Neuronal stem cell (in vitro differentiated cells): ENCODE data around the gene TUG1.

ENCODE experiments used
- DNase-seq: peaks from one replicate; pipeline ENCODE4 v3.0.0-alpha.2; 2013; ENCODE audit warnings: low spot score
- H2AFZ ChIP-seq: one replicate; pipeline ENCODE4 v1.6.1; 2013; ENCODE audit warnings: mild to moderate bottlenecking, low read length, inconsistent platforms
- H2AK5ac ChIP-seq: 2 replicates; pipeline ENCODE4 v1.6.1; 2013; ENCODE audit warnings: low read depth, mild to moderate bottlenecking, inconsistent platforms, low read length, moderate library complexity, mixed read lengths
- H2BK120ac ChIP-seq: 2 replicates; pipeline ENCODE4 v1.6.1; 2013; ENCODE audit warnings: low read depth, mild to moderate bottlenecking, inconsistent platforms, low read length, moderate library complexity, mixed read lengths
- H2BK12ac ChIP-seq: one replicate; pipeline ENCODE4 v1.6.1; 2013; ENCODE audit warnings: low read length, inconsistent platforms
- H2BK15ac ChIP-seq: 2 replicates; pipeline ENCODE4 v1.6.1; 2013; ENCODE audit warnings: mild to moderate bottlenecking, low read length, inconsistent platforms, mixed read lengths
- H2BK5ac ChIP-seq: one replicate; pipeline ENCODE4 v1.6.1; 2013; ENCODE audit warnings: inconsistent platforms, mild to moderate bottlenecking, low read length, moderate library complexity
- H3K14ac ChIP-seq: one replicate; pipeline ENCODE4 v1.6.1; 2013; ENCODE audit warnings: low read length, inconsistent platforms
- H3K18ac ChIP-seq: 2 replicates; pipeline ENCODE4 v1.6.1; 2013; ENCODE audit warnings: low read length, inconsistent platforms
- H3K23ac ChIP-seq: 2 replicates; pipeline ENCODE4 v1.6.1; 2013; ENCODE audit warnings: low read depth, mild to moderate bottlenecking, mixed read lengths, low read length, inconsistent platforms; ENCODE audit not compliant: poor library complexity
- H3K27ac ChIP-seq: replicated peaks from 3 replicates; pipeline ENCODE4 v1.5.1; 2013; ENCODE audit warnings: low read length, inconsistent platforms
- H3K27me3 ChIP-seq, 3 experiments: 2 replicates each; pipeline ENCODE4 v1.6.1; 2013; ENCODE audit warnings: low read length in 3 of 3, mild to moderate bottlenecking in 2 of 3, inconsistent platforms in 1 of 3, low read depth in 1 of 3, mixed read lengths in 1 of 3, moderate library complexity in 1 of 3; ENCODE audit not compliant: control insufficient read depth in 3 of 3, insufficient read depth in 3 of 3
- H3K36me3 ChIP-seq, 2 donors: replicated peaks in 1 of 2; 2 replicates each; pipeline ENCODE4 v1.6.1; 2013; ENCODE audit warnings: low read length in 2 of 2; ENCODE audit not compliant: control insufficient read depth in 2 of 2, insufficient read depth in 2 of 2
- H3K4ac ChIP-seq: 2 replicates; pipeline ENCODE4 v1.6.1; 2013; ENCODE audit warnings: inconsistent platforms, mild to moderate bottlenecking, low read length, moderate library complexity
- H3K4me1 ChIP-seq, 2 donors: 1 replicate in 1 of 2; 2 replicates in 1 of 2; pipeline ENCODE4 v1.6.1; 2013; ENCODE audit warnings: low read length in 2 of 2, low read depth in 1 of 2; ENCODE audit not compliant: control insufficient read depth in 2 of 2, insufficient read depth in 1 of 2
- H3K4me2 ChIP-seq: one replicate; pipeline ENCODE4 v1.6.1; 2013; ENCODE audit warnings: mild to moderate bottlenecking, low read length, inconsistent platforms; ENCODE audit not compliant: insufficient read depth, poor library complexity, severe bottlenecking
- H3K4me3 ChIP-seq, 2 donors: 2 replicates each; pipeline ENCODE4 v1.5.1; 2013; ENCODE audit warnings: low read length in 2 of 2, mild to moderate bottlenecking in 2 of 2, inconsistent platforms in 1 of 2, moderate library complexity in 1 of 2
- H3K79me1 ChIP-seq: one replicate; pipeline ENCODE4 v1.6.1; 2013; ENCODE audit warnings: low read depth, mild to moderate bottlenecking, inconsistent platforms, low read length, moderate library complexity
- H3K9ac ChIP-seq: one replicate; pipeline ENCODE4 v1.6.1; 2013; ENCODE audit warnings: mild to moderate bottlenecking, low read depth, low read length, inconsistent platforms; ENCODE audit not compliant: poor library complexity
- H3K9me3 ChIP-seq, 2 donors: replicated peaks in 1 of 2; 2 replicates each; pipeline versions ENCODE3 to v1.6.1; 2013; ENCODE audit warnings: low read length in 2 of 2, mild to moderate bottlenecking in 2 of 2, inconsistent platforms in 1 of 2, low read depth in 1 of 2, mixed read lengths in 1 of 2, moderate library complexity in 1 of 2; ENCODE audit not compliant: control insufficient read depth in 2 of 2, insufficient read depth in 1 of 2
- H4K8ac ChIP-seq: one replicate; pipeline ENCODE4 v1.6.1; 2013; ENCODE audit warnings: low read depth, mild to moderate bottlenecking, inconsistent platforms, low read length, moderate library complexity
- H4K91ac ChIP-seq: one replicate; pipeline ENCODE4 v1.6.1; 2013; ENCODE audit warnings: low read length, low read depth, mild to moderate bottlenecking, inconsistent platforms; ENCODE audit not compliant: poor library complexity
- WGBS, 2 donors: extraction: QIAGEN DNeasy Blood & Tissue Kit; methylation state at CpG; one replicate each; pipeline ENCODE4 v1.1.7; 2013; ENCODE audit warnings: missing lambda C conversion rate in 2 of 2, mixed read lengths in 1 of 2; ENCODE audit not compliant: insufficient read length in 2 of 2, insufficient replicate concordance in 1 of 2; ENCODE audit errors: extremely low coverage in 2 of 2; 5-methylcytosine and 5-hydroxymethylcytosine counted together

Gene TUG1

GRCh38 chr22:30949934-30950660 is 19.0 kb upstream of the TUG1 start:
- no peak overlapping the region for H3K23ac ChIP-seq
- no peak for DNase-seq
- peaks cover 44 to 99% of the 10 kb centered on the region in 2 donors for H3K36me3 ChIP-seq

DNA sequence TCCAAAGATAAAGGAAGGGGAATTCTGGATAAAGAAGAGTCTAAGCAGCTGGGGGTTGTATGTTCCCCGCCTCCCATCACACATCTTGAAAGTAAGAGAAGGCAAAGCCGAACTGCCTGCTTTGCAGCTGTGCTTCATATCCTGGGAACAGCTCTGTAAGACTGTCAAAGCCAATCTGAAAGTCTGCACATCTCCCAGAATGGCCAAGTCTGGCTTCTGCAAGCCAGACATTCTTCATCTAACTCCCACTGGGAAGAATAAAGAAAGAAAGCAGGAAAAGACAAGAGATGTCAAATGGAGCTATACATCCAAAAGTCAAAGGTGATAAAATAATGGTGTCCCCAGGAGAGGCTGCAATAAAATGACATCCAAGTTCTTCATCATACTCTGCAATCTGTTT is 15.9 kb upstream of the TUG1 start:
- H3K4me2 ChIP-seq: no peak overlapping the region
- no peak overlapping the region for H2BK5ac ChIP-seq
- no peak overlapping the region for H3K4ac ChIP-seq
- H3K36me3 ChIP-seq: peaks cover 33 to 97% of the 10 kb centered on the region in 2 donors
- no peak overlapping the region for H3K23ac ChIP-seq
- no peak overlapping the region for H2BK15ac ChIP-seq
- H3K27me3 ChIP-seq: no peaks in the 10 kb centered on the region
- no peak overlapping the region for H2AFZ ChIP-seq
- no peak overlapping the region for H3K18ac ChIP-seq
- no peak overlapping the region for H4K91ac ChIP-seq
- no peak overlapping the region for H2AK5ac ChIP-seq
- H2BK12ac ChIP-seq: no peak overlapping the region
- no peak overlapping the region for H3K4me3 ChIP-seq
- no peak for DNase-seq
- H3K27ac ChIP-seq: no peak overlapping the region
- H4K8ac ChIP-seq: no peak overlapping the region
- peaks cover 2% of the 10 kb centered on the region in 2 donors for H3K4me1 ChIP-seq
- no CpG with 5 or more reads among the region's 2 CpGs for WGBS, 2 donors
- H3K79me1 ChIP-seq: no peaks in the 10 kb centered on the region
- no peak overlapping the region for H3K14ac ChIP-seq
- H2BK120ac ChIP-seq: no peak overlapping the region
- no peak overlapping the region for H3K9ac ChIP-seq
- H3K9me3 ChIP-seq: no peaks in the 10 kb centered on the region

More at GRCh38 chr22:30949934-30950660, 19.0 kb upstream of the TUG1 start:
- H3K9ac ChIP-seq: no peak overlapping the region
- no peak overlapping the region for H2AK5ac ChIP-seq
- H2BK15ac ChIP-seq: no peak overlapping the region
- no peak overlapping the region for H2BK12ac ChIP-seq
- no peak overlapping the region for H3K4me2 ChIP-seq
- H3K9me3 ChIP-seq: no peaks in the 10 kb centered on the region
- peaks cover 8 to 19% of the 10 kb centered on the region in 2 donors for H3K4me1 ChIP-seq
- no peak overlapping the region for H3K4me3 ChIP-seq
- H3K18ac ChIP-seq: no peak overlapping the region
- H3K14ac ChIP-seq: no peak overlapping the region
- no peaks in the 10 kb centered on the region for H3K27me3 ChIP-seq
- no peak overlapping the region for H2BK5ac ChIP-seq
- no CpG with 5 or more reads among the region's 7 CpGs for WGBS, 2 donors
- no peak overlapping the region for H3K27ac ChIP-seq
- no peak overlapping the region for H2BK120ac ChIP-seq
- H4K8ac ChIP-seq: no peak overlapping the region
- H3K4ac ChIP-seq: no peak overlapping the region
- H3K79me1 ChIP-seq: no peaks in the 10 kb centered on the region
- no peak overlapping the region for H2AFZ ChIP-seq
- no peak overlapping the region for H4K91ac ChIP-seq

DNA sequence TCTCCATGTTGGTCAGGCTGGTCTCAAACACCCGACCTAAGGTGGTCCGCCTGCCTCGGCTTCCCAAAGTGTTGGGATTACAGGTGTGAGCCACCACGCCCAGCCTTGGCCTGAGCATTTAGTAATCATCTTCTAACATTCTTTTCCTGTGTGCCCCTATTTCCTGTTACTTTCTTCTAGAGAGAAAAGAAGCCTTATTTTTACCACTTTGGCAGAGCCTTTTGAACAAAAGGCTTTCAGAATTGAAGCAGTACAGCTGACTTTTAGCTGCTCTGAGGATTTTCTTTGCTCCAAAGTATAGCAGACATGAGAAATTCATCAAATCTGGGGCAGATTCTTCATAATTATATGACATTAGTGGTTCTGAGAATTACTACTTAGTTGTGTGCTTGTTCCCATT is 13.9 kb upstream of the TUG1 start:
- no peaks in the 10 kb centered on the region for H3K79me1 ChIP-seq
- WGBS, 2 donors: no CpG with 5 or more reads among the region's 4 CpGs
- no peak for DNase-seq

GRCh38 chr22:30964858-30965257 is 4.2 kb upstream of the TUG1 start:
- Histone ChIP-seq H3K9me3 (peaks cover 9 to 62% of the 10 kb centered on the region in 2 donors), H3K27ac (no peak overlapping the region), H3K23ac (no peak overlapping the region), H3K9ac (no peak overlapping the region), H3K18ac (no peak overlapping the region), H3K4ac (no peak overlapping the region), H2AK5ac (no peak overlapping the region), H2AFZ (no peak overlapping the region), H4K8ac (no peak overlapping the region), H2BK120ac (no peak overlapping the region), H2BK5ac (no peak overlapping the region), H3K79me1 (no peaks in the 10 kb centered on the region), H3K27me3 (no peaks in the 10 kb centered on the region), H2BK12ac (no peak overlapping the region), H4K91ac (no peak overlapping the region), H3K14ac (no peak overlapping the region), H3K4me2 (no peak overlapping the region), H3K36me3 (peaks cover 4 to 66% of the 10 kb centered on the region in 2 donors), H3K4me1 (no peaks in the 10 kb centered on the region), H2BK15ac (no peak overlapping the region), H3K4me3 (no peak overlapping the region)
- DNase-seq: no peak
- WGBS, 2 donors: no CpG with 5 or more reads among the region's 4 CpGs

More for the DNA sequence above, 13.9 kb upstream of the TUG1 start:
- H3K18ac ChIP-seq: no peak overlapping the region
- no peak overlapping the region for H3K9ac ChIP-seq
- H2BK15ac ChIP-seq: no peak overlapping the region
- H2AK5ac ChIP-seq: no peak overlapping the region
- H3K14ac ChIP-seq: no peak overlapping the region
- no peak overlapping the region for H3K27ac ChIP-seq
- peaks cover 0 to 2% of the 10 kb centered on the region in 2 donors for H3K4me1 ChIP-seq
- H2BK5ac ChIP-seq: no peak overlapping the region
- H3K23ac ChIP-seq: no peak overlapping the region
- no peak overlapping the region for H3K4ac ChIP-seq
- H4K91ac ChIP-seq: no peak overlapping the region
- H3K4me3 ChIP-seq: no peak overlapping the region
- H3K4me2 ChIP-seq: no peak overlapping the region
- H2BK12ac ChIP-seq: no peak overlapping the region
- H3K27me3 ChIP-seq: no peaks in the 10 kb centered on the region
- H4K8ac ChIP-seq: no peak overlapping the region
- no peak overlapping the region for H2AFZ ChIP-seq
- H2BK120ac ChIP-seq: no peak overlapping the region
- H3K9me3 ChIP-seq: no peaks in the 10 kb centered on the region
- H3K36me3 ChIP-seq: peaks cover 18 to 93% of the 10 kb centered on the region in 2 donors
